GM19023 (cell line): ENCODE measurements around the gene DLG2.
"Not testable (repeated sequence)": the region's sequence is repeated elsewhere in the genome, so short reads cannot be mapped to it uniquely, and the experiment has no call there.

Source experiments
- ATAC-seq: cut with Tn5 transposase; IDR thresholded peaks from one replicate; pipeline ENCODE4 v1.9.1; 2021; ENCODE audit warnings: mild to moderate bottlenecking, moderate library complexity; ENCODE audit not compliant: unreplicated experiment

The DLG2 gene

DNA sequence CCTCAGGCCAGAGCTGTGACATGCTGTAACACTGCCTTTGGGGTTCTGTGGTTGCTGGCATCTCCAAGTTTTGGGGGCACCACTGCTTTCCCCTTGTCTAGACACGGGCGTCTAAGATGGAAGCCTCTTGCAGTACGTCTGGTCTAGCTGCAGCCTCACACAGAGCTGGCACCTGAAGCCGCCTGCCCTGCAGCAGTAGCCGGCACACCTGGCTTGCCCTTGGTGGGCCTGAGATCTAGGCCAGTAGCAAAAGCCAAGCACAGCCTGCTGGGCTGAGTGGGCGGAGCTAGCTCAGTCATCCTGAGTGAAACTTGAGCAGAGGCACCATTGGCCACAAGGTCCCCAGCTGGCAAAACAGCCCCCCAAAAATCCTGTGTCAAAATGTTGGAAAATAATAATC is 154.2 kb downstream of the DLG2 start:
- ATAC-seq = no peak

DNA sequence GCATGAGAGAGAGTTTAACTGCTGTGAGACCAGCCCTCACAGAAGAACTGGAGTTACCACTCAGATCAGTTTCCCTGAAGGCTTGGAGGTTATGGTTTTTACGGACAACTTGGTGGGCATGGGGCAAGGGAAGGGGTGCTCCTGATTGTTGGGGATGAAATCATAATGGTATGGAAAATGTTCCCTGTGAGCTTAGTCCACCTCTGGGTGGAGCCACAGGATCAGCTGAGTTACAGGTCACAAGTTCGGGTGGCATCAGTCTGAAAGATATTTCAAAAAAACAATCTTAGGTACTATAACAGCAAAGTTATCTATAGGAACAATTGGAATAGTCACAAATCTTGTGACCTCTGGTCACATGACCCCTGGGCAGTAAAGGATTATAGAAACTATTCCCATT is 162.9 kb downstream of the DLG2 start:
- no peak for ATAC-seq

DNA sequence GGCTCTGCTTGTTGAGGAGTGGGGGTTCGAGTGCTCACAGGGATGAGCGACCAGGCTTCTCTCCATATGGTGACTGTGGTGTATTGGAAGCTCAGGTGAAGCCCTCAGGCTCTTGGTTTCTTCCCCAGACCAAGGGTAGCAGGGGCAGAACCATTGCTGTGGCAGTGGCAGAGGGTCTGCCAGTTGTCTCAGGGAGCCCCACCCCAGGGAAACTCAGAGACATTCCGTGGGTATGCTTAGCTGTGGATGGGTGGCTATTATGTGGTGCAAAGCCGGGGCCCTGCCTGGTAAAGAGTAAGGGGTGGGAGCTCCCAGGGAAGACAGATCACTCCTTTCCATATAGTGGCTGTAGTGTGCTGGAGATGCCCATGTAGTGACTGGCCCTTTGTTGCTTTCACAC is 167.8 kb downstream of the DLG2 start:
- ATAC-seq = no peak

DNA sequence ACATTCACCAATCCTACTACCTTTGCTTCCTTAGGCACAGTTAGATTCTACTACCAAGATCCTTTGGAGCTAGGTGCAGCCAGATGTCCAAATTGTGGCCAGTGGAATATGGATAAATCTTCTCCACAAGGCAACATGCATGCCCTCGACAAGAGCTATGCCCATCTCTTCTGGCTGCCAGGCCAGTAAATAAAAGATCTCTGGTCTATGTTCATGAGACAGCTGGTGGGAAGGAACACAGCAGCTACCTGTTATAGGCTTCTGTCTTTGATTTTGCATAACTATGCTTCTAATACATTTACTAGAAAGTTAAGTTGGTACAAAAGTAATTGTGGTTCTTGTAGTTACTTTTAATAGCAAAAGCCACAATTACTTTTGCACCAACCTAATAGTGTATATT is 182.7 kb downstream of the DLG2 start:
- no peak for ATAC-seq

DNA sequence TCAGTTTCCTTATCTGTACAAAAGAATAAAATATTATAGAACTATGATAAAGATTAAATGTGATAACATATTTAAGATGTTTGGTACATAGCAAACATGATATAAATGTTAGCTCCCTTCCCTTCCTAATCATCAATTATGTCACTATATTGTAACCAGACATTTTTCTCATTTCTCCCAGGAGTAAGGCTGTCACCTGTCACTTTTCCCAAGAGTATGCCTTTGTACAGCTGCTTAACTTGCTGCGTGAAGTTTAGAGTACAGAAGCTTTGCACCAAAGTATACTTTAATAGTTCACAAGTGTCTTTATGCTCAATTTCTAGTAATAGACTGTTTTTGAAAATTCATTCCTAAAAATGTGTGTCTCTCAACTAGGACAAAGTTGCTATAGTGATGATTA is 186.9 kb downstream of the DLG2 start:
- ATAC-seq = no peak

DNA sequence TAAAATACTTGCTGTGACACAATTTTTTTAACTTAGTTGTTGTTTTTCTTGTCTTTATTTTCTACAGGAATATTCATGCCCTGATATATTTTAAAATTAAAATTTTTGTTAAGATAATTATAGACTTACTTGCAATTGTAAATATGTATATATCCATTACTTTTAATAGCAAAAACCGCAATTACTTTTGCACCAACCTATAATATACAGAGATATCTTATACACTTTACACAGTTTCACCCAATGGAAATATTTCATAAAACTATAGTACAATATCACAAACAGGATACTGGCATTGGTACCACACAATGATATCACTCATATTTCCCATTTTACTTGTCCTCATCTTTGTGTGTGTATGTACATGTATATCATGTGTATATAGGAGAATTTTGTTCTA is 188.8 kb downstream of the DLG2 start:
- ATAC-seq = no peak

DNA sequence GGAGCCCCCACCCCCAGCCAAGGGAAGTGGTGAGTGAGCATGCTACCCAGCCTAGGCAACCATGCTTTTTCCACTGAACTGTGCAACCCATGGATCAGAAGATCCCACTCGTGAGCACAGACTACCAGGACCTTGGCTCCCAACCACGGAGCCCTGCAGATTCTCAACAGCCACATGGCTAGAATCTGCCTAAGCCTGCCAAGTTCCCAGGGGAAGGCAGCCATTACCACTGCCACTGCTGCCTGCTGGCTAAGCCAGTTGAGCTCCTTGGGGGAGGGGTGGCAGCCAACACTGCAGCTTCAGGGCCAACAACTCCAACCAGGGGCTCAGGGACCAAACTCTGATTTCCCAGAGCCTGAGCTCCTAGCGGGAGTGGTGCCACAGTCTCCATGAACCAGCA is 195.8 kb downstream of the DLG2 start:
- ATAC-seq = no peak

DNA sequence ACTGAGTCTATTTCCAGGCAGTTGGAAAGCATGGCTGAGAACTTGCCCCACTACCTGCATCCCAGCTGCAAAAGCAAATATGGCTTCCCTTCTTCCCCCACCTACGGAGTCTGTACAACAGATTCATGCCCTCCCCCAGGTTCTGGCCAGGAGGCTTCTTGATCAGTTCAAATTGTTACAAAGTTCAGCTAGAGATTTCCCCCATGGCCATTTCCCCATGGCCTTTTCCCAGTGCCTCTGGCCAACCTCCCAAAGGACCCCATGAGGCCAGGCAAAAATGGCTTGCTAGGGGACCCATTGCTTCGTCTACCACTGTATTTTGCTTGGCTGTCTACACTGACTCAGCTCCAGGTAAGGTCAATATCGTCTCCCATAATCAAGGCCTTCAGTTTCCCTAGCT is 203.3 kb downstream of the DLG2 start:
- ATAC-seq = no peak

DNA sequence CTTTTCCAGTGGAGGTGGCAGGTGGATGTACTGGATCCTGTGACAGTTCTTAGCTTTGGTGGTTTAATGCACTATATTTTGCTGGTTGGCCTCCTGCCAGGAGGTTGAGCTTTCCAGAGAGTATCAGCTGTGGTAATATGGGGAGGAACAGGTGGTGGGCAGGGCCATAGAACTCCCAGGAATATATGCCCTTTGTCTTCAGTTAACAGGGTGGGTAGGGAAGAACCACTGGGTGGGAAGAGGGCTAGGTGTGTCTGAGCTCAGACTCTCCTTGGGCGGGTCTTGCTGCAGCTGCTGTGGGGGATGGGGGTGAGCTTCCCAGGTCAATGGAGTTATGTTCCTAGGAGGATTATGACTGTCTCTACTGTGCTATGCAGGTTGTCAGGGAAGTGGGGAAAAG is 203.8 kb downstream of the DLG2 start:
- no peak for ATAC-seq

DNA sequence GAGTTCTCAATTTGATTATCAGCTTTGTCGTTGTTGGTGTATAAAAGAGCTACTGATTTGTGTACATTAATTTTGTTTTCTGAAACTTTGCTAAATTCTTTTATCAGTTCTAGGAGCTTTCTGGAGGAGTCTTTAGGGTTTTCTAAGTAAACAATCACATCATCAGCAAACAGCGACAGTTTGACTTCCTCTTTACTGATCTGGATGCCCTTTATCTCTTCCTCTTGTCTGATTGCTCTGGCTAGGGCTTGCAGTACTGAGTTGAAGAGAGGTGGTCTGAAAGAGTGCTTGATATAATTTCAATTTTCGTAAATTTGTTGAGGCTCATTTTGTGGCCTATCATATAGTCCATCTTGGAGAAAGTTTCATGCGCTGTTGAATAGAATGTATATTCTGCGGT is 213.0 kb downstream of the DLG2 start:
- no peak for ATAC-seq

DNA sequence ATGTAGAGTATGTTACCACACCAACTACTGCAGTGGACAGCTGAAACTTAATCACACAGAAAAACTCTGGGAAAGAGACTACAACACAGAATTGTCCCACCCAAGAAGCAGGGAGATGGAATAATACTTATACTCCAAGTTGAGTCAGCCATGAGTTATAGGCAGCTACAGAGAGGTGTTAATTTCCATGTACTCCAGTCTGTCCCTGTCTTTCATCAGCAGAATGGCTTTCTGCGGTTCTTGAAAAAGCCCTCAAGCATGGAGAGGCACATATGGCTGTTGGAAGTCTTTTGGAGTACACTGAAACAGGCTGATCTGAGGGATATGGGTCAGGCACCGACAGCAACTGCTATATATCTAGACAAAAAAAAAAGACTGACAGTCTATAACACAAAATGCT is 219.5 kb downstream of the DLG2 start:
- no peak for ATAC-seq

DNA sequence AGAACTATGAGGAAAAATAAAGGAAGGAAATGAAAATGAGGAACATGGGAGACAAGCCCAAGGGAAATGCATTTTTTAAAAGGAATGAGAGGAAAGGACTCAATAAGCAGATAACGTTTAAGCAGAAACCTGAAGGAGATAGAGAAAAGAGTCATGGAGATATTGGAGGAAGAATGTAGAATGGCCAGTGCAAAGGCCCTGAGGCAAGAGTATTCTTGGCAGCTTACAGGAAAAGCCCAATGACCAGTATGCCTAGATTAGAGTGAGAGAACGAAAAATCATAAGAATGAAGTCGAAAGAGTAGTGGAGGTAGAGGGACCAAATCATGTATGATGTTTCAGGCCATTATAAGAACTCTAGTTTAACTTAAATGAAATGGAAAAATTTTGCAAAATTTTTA is 220.3 kb downstream of the DLG2 start:
- ATAC-seq = no peak

DNA sequence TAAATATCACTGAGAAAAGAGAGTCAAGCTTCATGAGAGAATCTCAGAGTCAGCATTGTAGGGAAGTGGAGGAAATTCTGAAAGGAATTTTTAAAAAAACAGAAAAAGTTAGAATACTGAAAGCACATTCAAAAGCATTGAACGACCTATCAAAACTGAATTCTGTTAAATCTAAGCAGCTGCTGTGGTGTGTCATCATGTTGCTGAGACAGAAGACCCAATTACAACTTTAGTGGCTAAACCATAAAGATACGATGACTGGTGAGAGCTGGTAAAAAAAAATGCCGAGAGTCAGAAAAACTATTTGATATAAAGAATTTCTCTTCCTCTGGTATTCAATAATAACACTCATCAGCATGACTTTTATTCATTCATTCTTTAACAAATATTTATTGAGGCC is 220.8 kb downstream of the DLG2 start:
- ATAC-seq = no peak

DNA sequence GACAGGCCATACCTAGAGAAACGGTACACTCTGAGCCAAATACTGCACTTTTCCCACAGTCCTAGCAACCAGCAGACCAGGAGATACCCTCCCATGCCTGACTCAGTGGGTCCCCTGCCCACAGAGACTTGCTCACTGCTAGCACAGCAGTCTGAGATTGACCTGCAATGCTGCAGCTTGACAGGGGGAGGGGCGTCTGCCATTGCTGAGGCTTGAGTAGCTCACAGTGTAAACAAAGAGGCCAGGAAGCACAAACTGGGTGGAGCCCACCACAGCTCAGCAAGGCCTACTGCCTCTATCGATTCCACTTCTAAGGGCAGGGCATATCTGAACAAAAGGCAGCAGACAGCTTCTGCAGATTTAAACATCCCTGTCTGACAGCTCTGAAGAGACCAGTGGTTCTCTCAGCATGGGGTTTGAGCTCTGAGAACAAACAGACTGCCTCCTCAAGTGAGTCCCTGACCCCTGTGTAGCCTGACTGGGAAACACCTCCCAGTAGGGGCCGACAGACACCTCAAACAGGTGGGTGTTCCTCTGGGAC is 231.6 kb downstream of the DLG2 start:
- not testable (repeated sequence) for ATAC-seq

DNA sequence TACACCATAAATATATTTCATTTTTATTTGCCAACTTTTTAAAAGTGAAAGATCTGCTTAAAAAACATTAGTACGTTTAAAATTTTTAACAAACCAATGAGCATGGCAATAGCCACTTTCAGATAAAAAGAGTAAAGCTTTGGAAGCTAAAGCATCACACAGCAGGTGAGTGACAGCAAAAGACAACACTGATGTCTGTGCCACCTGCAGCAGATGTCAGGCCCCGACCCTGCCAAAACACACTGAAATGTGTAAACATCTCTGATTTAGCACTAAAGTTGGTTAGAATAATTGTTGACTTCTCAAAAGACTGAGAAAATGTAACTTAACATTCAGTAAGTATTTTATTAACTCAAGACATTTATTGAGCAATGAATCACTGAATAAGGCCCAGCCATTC is 232.9 kb downstream of the DLG2 start:
- ATAC-seq = no peak

DNA sequence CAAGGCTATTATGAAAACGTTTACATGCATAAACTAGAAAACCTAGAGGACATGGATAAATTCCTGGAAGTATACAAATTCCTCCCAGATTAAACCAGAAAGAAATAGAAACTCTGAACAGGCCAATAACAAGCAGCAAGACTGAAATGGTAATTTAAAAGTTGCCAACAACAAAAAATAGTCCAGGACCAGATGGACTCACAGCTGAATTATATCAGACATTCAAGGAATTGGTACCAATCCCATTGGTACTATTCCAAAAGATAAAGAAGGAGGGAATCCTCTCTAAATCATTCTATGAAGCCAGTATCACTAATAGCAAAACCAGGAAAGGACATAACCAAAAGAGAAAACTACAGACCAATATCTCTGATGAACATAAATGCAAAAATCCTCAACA is 236.0 kb downstream of the DLG2 start:
- no peak for ATAC-seq

DNA sequence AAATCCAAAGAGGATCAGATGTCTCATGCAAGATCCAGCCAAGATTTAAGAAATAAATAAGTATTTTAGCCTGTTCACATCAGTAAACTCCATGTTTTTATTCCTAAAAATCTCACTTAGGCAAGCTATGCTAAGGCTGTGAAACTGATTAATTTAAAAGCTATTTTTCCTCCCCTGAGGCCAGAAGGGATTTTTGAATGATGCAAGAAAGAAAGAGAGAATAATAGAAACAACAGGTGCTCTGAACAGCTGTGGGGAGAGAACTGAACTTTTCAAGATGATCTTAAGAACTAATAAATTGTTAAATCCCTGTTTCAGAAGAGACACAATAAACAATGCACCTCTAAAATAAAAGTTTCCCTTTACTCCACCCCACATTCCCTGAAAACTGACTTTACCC is 241.6 kb downstream of the DLG2 start:
- no peak for ATAC-seq

DNA sequence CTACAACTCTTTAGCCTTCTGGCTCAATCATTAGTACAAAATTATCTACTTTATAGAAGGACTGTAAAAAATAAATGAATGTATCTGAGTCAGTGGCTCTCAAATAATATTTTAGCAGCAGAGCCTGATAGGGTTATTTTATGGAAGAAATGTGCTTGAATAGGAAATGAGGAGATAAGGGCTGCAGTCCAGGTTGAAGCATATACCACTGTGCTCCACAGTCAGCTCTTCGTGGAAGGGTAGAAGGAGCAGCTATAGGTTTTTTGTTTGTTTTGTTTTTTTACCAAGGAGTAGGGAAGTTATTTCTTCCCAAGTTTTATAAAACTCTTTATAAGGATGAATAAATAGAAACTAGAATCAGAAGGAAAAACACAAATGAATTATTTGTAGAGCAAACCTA is 242.0 kb downstream of the DLG2 start:
- ATAC-seq = no peak

DNA sequence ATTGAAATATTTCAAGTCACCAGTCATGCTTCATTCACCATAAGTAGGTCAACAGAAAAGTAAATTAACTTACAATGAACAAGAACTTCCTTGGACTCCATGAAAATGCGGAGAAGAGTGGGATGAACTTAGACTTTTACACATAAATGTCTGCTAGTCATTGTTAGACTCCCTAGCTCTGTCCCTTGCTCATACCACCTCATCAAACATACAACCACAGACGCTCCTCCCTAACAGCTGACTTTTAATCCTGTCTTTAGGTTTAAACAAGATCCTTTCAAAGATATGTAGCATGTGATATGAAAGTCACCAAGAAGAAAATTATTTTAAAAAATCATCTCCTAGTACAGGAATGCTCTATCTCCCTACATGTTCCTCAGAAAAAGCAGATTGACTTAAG is 248.1 kb downstream of the DLG2 start:
- ATAC-seq = no peak

DNA sequence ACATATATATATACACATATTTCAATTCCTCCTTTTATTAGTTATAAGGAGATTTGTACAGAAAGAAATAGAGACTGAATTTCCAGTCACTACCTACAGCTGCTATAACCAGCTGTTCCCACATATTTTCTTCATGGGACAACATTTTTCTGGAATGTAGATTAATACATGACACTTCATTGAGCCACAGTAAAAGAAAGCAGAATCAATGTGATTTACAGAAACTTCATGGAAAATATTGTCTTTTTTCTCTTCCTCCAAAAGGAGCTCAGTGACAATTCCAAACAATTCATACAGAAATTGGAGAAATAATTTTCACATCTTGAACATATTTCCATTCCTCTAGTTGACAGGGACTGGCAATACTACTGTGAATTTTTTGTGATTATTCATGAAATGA is 249.2 kb downstream of the DLG2 start:
- ATAC-seq = no peak

DNA sequence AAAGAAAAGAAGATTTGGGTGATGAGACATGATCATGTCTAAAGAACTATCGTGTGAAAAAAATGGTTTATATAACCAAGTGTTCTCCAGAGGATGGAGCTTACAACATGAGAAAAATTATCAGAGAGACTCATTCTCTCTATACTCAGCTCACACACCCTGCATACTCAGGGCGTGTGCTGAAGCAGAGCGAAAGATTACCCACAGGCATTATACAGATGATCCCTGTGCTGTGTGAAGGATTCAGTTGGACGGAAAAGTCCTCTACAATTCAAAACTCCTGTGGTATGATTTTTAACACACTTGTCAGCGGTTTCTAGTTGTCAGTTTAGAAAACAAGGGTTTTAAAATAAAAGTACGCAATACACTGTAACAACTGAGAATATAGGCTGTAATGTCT is 267.3 kb downstream of the DLG2 start:
- ATAC-seq = no peak

DNA sequence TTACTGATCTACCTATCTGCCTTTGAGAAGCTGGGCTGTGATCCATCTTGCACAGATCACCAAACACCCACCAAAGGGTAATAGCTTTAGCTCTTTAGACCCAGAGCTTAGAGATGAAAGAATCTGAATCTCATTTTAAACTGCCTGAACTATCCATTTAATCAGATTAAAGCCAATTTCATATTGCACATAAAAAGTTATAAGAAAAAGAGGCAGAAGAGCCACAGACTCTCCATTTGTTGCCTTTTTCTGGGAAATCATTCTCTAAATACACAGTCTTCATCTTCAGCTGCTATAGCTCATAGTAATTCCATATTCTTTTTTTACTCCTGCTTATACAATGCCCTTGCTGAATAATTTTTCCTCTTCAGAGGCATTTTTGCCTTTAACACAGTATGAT is 271.2 kb downstream of the DLG2 start:
- no peak for ATAC-seq

DNA sequence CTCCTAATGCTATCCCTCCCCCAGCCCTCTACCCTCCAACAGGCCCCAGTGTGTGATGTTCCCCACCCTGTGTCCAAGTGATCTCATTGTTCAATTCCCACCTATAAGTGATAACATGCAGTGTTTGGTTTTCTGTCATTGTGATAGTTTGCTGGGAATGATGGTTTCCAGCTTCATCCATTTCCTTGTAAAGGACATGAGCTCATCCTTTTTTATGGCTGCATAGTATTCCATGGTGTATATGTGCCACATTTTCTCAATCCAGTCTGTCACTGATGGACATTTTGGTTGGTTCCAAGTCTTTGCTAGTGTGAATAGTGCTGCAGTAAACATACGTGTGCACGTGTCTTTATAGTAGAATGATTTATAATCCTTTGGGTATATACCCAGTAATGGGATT is 277.6 kb downstream of the DLG2 start:
- not testable (repeated sequence) for ATAC-seq

DNA sequence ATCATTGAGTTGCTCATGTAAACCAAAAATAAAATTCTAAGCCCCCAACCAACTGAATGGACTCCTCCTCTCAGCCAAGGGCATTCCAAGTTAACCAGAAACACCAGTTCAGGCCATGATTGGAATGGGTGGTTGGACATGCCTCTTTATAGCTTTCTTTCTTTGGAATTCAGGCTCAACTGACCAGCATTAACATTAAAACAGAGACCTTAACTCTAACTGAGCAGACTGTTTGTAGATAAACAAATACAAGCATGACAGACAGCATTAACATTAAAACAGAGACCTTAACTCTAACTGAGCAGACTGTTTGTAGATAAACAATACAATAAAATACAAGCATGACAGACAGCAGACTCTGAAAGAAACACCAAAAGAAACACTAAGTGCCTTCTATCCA is 278.2 kb downstream of the DLG2 start:
- ATAC-seq = no peak
